Loucy (cell line): ENCODE results near the gene CHRD.

Experiments
- CTCF ChIP-seq: fragments of 200-600 bp; sonication (generic); conservative IDR thresholded peaks from 2 replicates; pipeline ENCODE4 v1.5.1; 2014; ENCODE audit warnings: mild to moderate bottlenecking, antibody characterized with exemption, low read length
- EZH2phosphoT487 ChIP-seq: fragments of 200-600 bp; IDR thresholded peaks from 2 replicates; pipeline ENCODE4 v1.6.1; 2018; ENCODE audit warnings: antibody characterized with exemption, mild to moderate bottlenecking, moderate library complexity, borderline replicate concordance

GRCh38 chr3:184339001-184339400, 40.9 kb upstream of the CHRD start:
- no peak for TF ChIP-seq CTCF
- no peak for TF ChIP-seq EZH2phosphoT487
